Left renal pelvis (tissue), 4 donors: ENCODE measurements around the gene ATP6V1G2. TPM values are rescaled to one million over a fixed set of nuclear protein-coding genes. Genes with fewer than 3 reads are reported as not detected.
"Not testable (repeated sequence)": the region's sequence is repeated elsewhere in the genome, so short reads cannot be mapped to it uniquely, and the experiment has no call there.

Experiments used
- DNase-seq, 4 donors: peaks; one replicate each; pipeline ENCODE4 v3.0.0-alpha.2; 2013; ENCODE audit warnings: low read depth in 4 of 4, low spot score in 3 of 4
- polyA plus RNA-seq, 4 donors: library from polyadenylated mRNA; unstranded; fragments of 120-200 nt; gene quantifications; one replicate each; pipeline ENCODE4 v1.2.1, GENCODE V29; 2013; ENCODE audit not compliant: insufficient read length in 4 of 4

Gene ATP6V1G2
- polyA plus RNA-seq, result 1 to 10 TPM; 4.8 to 9.4 (median 6.4) TPM

GRCh38 chr6:31546339-31546957 lies at the start of gene ATP6V1G2:
Gene ATP6V1G2 (minus strand): TSS chr6:31546608. CDS start chr6:31546559, 49 bp downstream.
- peak; percentile 71 to 80 (median 75) for DNase-seq

- no peak for DNase-seq
These were observed 46.0 kb upstream of the ATP6V1G2 start for GRCh38 chr6:31592396-31592771.

- DNase-seq, result not testable (repeated sequence)
These were observed 44.3 kb upstream of the ATP6V1G2 start for GRCh38 chr6:31590691-31591090.

GRCh38 chr6:31588871-31589650 lies 42.7 kb upstream of the ATP6V1G2 start:
- DNase-seq, result no peak

- DNase-seq, result no peak
These were observed 41.7 kb upstream of the ATP6V1G2 start for GRCh38 chr6:31587791-31588777.

GRCh38 chr6:31586599-31587281 lies 40.3 kb upstream of the ATP6V1G2 start:
- no peak for DNase-seq

GRCh38 chr6:31586008-31586407 lies 39.6 kb upstream of the ATP6V1G2 start, which contains the start of gene LST1:
Gene LST1 (plus strand): TSS chr6:31586277. CDS start chr6:31587300, 1,023 bp downstream.
- DNase-seq, result no peak

GRCh38 chr6:31585491-31585890 lies 39.1 kb upstream of the ATP6V1G2 start:
- no peak for DNase-seq

GRCh38 chr6:31582230-31582643 lies 35.8 kb upstream of the ATP6V1G2 start, which contains the start of gene LTB:
Gene LTB (minus strand): TSS chr6:31582424. CDS start chr6:31582417, 7 bp downstream.
- DNase-seq, result no peak

- DNase-seq, result no peak
These were observed 35.2 kb upstream of the ATP6V1G2 start for GRCh38 chr6:31581434-31582229.

- peak; percentile 53 to 72 (median 69) for DNase-seq
These were observed 34.5 kb upstream of the ATP6V1G2 start for GRCh38 chr6:31580807-31581433.

GRCh38 chr6:31580438-31580740 lies 34.0 kb upstream of the ATP6V1G2 start:
- DNase-seq, result no peak

- DNase-seq, result no peak
These were observed 33.4 kb upstream of the ATP6V1G2 start for GRCh38 chr6:31579546-31580437.

- DNase-seq, result no peak
These were observed 32.7 kb upstream of the ATP6V1G2 start for GRCh38 chr6:31579119-31579505.

- DNase-seq, result no peak
These were observed 32.0 kb upstream of the ATP6V1G2 start for GRCh38 chr6:31578184-31579118.

- no peak for DNase-seq
These were observed 31.2 kb upstream of the ATP6V1G2 start for GRCh38 chr6:31577579-31577966.
